Prostate gland (tissue), 2 donors: ENCODE results near the gene PHB1.

Experiments used
- CTCF ChIP-seq, 4 experiments: fragments of 200-600 bp in 2 of 4; fragments of 450-650 bp in 2 of 4; sonication (generic) in 2 of 4; IDR thresholded peaks; 1 replicate in 3 of 4; 2 replicates in 1 of 4; pipeline ENCODE4 v1.5.1; 2016 to 2019; ENCODE audit warnings: antibody characterized with exemption in 4 of 4, mild to moderate bottlenecking in 2 of 4, moderate library complexity in 2 of 4
- POLR2A ChIP-seq: fragments of 450-650 bp; IDR thresholded peaks from one replicate; pipeline ENCODE4 v1.6.1; 2016; ENCODE audit warnings: antibody characterized with exemption, mild to moderate bottlenecking
- POLR2AphosphoS5 ChIP-seq: sonication (generic); formaldehyde crosslinking; IDR thresholded peaks from one replicate; pipeline ENCODE4 v1.6.1; 2017; ENCODE audit warnings: antibody characterized with exemption

- TF ChIP-seq CTCF (IDR thresholded peaks at IDR 0.05) (no peak), POLR2AphosphoS5 (no peak), POLR2A (no peak)
Observed at GRCh38 chr17:49388692-49389513, 25.8 kb downstream of the PHB1 start.
